HEK293T (cell line): ENCODE measurements around the gene KLF4.

Experiments used
- FOXM1 ChIP-seq: fragments of 450-650 bp; IDR thresholded peaks from 2 replicates; pipeline ENCODE4 v1.6.1; 2017; ENCODE audit warnings: mild to moderate bottlenecking, borderline replicate concordance
- HDGF ChIP-seq: fragments of 450-650 bp; IDR thresholded peaks from 2 replicates; pipeline ENCODE4 v1.6.1; 2017; ENCODE audit warnings: antibody characterized with exemption, borderline replicate concordance

DNA sequence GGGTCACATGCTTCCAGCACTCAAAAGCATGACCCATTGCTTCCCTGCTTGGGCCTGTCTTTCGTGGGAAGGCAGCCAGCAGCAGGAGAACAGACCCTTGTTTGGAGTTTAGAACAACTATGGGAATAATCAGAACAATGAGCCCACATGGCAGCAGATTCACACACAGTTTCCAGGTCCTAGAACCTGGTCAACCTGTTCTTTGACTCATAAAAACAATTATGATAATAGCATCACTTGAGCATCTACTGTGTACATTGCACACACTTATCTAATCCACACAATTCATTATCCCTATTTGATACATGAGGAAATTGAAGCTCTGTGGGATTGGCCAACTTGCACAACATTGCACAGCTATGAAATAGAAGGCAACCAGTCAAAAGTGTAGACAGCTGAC lies 41.7 kb downstream of the KLF4 start:
- TF ChIP-seq HDGF (no peak), FOXM1 (no peak)
